OCI-LY1 (cell line): ENCODE results near the gene DPH5.

ENCODE experiments used
- H2AFZ ChIP-seq: fragments of 200-600 bp; sonication (generic), shearing (Covaris generic); 2 replicates; pipeline ENCODE4 v1.6.0; 2014; ENCODE audit warnings: antibody characterized with exemption, mild to moderate bottlenecking, low read length
- H3F3A ChIP-seq: fragments of 200-600 bp; sonication (generic), shearing (Covaris generic); 2 replicates; pipeline ENCODE4 v1.6.0; 2014; ENCODE audit warnings: mild to moderate bottlenecking, antibody characterized with exemption, low read length, moderate library complexity; ENCODE audit not compliant: insufficient read depth
- H3K27ac ChIP-seq: fragments of 200-600 bp; sonication (generic); 2 replicates; pipeline ENCODE4 v1.5.1; 2014; ENCODE audit warnings: low read length, mixed run types, mild to moderate bottlenecking, low read depth; ENCODE audit not compliant: poor library complexity, severe bottlenecking
- H3K27me3 ChIP-seq: fragments of 200-600 bp; sonication (generic); 2 replicates; pipeline ENCODE4 v1.6.0; 2014; ENCODE audit warnings: antibody characterized with exemption, mild to moderate bottlenecking, low read length, moderate library complexity; ENCODE audit not compliant: insufficient read depth
- H3K36me3 ChIP-seq: fragments of 200-600 bp; sonication (generic); 2 replicates; pipeline ENCODE4 v1.6.1; 2014; ENCODE audit warnings: mild to moderate bottlenecking, antibody characterized with exemption, low read length, moderate library complexity, mixed read lengths; ENCODE audit not compliant: insufficient read depth
- H3K4me1 ChIP-seq: fragments of 200-600 bp; sonication (generic); 2 replicates; pipeline ENCODE4 v1.5.1; 2014; ENCODE audit warnings: mild to moderate bottlenecking, low read length, moderate library complexity; ENCODE audit not compliant: insufficient read depth, severe bottlenecking
- H3K4me2 ChIP-seq: fragments of 200-600 bp; sonication (generic), shearing (Covaris generic); 2 replicates; pipeline ENCODE4 v1.6.1; 2014; ENCODE audit warnings: low read length
- H3K4me3 ChIP-seq: fragments of 200-600 bp; sonication (generic); 2 replicates; pipeline ENCODE4 v1.5.1; 2014; ENCODE audit warnings: low read length, low read depth, mild to moderate bottlenecking, mixed read lengths; ENCODE audit not compliant: poor library complexity, severe bottlenecking
- H3K79me2 ChIP-seq: fragments of 200-600 bp; shearing (Covaris generic); 2 replicates; pipeline ENCODE4 v1.6.1; 2016; ENCODE audit warnings: mixed run types, low read length, mixed read lengths; ENCODE audit not compliant: insufficient read depth
- H3K9ac ChIP-seq: fragments of 200-600 bp; sonication (generic), shearing (Covaris generic); 2 replicates; pipeline ENCODE4 v1.6.1; 2014; ENCODE audit warnings: mild to moderate bottlenecking, low read length, mixed read lengths
- H3K9me2 ChIP-seq: fragments of 200-600 bp; sonication (generic), shearing (Covaris generic); 2 replicates; pipeline ENCODE4 v1.6.1; 2014; ENCODE audit warnings: low read depth, mild to moderate bottlenecking, low read length, mixed read lengths
- H3K9me3 ChIP-seq: fragments of 200-600 bp; shearing (Covaris generic); 2 replicates; pipeline ENCODE4 v1.6.1; 2014; ENCODE audit warnings: low read length, mixed read lengths
- H4K20me1 ChIP-seq: fragments of 200-600 bp; sonication (generic), shearing (Covaris generic); 2 replicates; pipeline ENCODE4 v1.6.0; 2016; ENCODE audit warnings: mild to moderate bottlenecking, low read length; ENCODE audit not compliant: insufficient read depth
- EZH2 ChIP-seq: fragments of 200-600 bp; sonication (generic), shearing (Covaris generic); IDR thresholded peaks from 2 replicates; pipeline ENCODE4 v1.8.0; 2017; ENCODE audit warnings: borderline replicate concordance, mixed run types, mild to moderate bottlenecking, antibody characterized with exemption, low read length, moderate library complexity, mixed read lengths
- TF ChIP-seq, protein P1 (sequence below): fragments of 200-600 bp; sonication (generic), shearing (Covaris generic); IDR thresholded peaks from 2 replicates; pipeline ENCODE4 v1.5.1; 2017; ENCODE audit warnings: mild to moderate bottlenecking, antibody characterized with exemption, low read length, moderate library complexity, mixed read lengths

Gene DPH5

DNA sequence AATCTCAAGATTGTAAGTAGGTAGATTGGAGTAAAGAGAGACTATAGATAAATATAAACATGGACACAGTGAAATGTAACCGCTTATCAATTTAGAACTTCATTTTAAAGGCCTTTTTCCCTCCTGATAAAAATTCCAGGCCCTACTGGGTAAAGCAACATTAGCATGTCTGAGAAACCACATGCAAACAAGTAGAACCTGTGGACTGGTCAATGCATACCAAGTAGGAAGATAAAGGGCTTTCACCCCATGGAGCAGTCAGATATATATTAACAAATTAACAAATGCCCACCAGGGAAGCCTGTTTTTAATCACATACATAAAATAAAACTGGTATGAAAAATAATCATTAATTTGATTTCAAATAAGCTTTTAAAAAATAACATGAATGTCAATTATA lies 8.1 kb downstream of the DPH5 start:
- Histone ChIP-seq H3K4me3 (no peak overlapping the region), H2AFZ (no peak overlapping the region), H3K27me3 (no peaks in the 10 kb centered on the region), H3F3A (no peaks in the 10 kb centered on the region), H3K36me3 (peaks cover 73% of the 10 kb centered on the region), H3K9ac (no peak overlapping the region), H3K4me2 (no peak overlapping the region), H3K79me2 (no peaks in the 10 kb centered on the region), H3K27ac (no peak overlapping the region), H4K20me1 (no peaks in the 10 kb centered on the region), H3K9me2 (no peaks in the 10 kb centered on the region), H3K4me1 (no peaks in the 10 kb centered on the region), H3K9me3 (no peaks in the 10 kb centered on the region)
- TF ChIP-seq EZH2: no peak
- TF ChIP-seq, protein P1, sequence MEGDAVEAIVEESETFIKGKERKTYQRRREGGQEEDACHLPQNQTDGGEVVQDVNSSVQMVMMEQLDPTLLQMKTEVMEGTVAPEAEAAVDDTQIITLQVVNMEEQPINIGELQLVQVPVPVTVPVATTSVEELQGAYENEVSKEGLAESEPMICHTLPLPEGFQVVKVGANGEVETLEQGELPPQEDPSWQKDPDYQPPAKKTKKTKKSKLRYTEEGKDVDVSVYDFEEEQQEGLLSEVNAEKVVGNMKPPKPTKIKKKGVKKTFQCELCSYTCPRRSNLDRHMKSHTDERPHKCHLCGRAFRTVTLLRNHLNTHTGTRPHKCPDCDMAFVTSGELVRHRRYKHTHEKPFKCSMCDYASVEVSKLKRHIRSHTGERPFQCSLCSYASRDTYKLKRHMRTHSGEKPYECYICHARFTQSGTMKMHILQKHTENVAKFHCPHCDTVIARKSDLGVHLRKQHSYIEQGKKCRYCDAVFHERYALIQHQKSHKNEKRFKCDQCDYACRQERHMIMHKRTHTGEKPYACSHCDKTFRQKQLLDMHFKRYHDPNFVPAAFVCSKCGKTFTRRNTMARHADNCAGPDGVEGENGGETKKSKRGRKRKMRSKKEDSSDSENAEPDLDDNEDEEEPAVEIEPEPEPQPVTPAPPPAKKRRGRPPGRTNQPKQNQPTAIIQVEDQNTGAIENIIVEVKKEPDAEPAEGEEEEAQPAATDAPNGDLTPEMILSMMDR: no peak

DNA sequence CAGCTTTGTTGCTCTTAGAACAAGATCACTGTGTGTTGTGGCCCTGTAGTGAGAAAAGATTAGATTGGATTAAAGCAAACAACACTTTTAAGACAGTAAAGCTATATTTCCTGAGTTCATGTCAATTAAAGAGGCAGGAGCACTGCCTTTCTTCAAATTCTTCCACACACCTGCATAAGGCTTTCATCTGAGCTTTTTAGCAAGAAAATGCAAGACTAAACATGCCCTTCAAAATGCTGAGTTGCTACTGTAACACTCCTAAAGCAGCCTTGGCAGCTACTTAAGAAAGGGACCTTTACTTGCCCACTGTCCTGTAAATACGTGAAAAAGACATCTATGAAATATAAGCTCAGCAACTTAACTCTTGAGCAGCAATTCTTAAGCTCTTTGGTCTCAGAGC lies 11.8 kb downstream of the DPH5 start:
- Histone ChIP-seq H3K4me1 (no peaks in the 10 kb centered on the region), H2AFZ (no peak overlapping the region), H3K4me2 (no peak overlapping the region), H3K79me2 (no peaks in the 10 kb centered on the region), H3F3A (no peaks in the 10 kb centered on the region), H3K27ac (no peak overlapping the region), H3K9me2 (no peaks in the 10 kb centered on the region), H3K27me3 (no peaks in the 10 kb centered on the region), H4K20me1 (no peaks in the 10 kb centered on the region), H3K36me3 (peaks cover 71% of the 10 kb centered on the region), H3K9me3 (no peaks in the 10 kb centered on the region), H3K9ac (no peak overlapping the region), H3K4me3 (no peak overlapping the region)
- TF ChIP-seq, protein P1: no peak
- no peak for TF ChIP-seq EZH2

DNA sequence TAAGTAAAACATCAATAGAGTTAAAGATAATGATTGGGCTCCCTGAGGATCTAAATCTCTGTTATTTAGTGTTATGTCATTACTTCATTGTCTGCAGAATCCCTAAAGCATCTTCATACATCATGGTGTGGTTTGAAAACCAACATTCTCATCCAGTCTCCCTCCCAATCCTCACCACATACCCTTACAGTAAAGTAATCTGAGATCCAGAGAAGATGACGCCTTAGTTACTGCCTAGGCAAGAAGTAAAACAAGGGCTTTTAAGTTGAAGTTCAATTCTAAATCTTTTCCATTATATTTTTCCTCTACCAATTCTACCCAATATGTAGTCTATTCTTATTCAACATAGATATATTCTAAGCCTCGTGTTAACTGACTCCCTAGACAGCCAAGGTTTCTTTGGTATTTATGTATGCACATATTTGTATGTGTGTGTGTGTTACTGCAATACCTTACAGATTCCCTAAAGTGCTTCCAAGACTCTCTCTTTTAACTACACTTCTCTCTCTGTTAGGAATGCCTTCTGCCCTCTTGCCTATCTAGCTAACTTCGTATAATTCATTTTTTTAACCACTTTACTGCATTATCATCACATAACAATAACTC lies 17.3 kb downstream of the DPH5 start:
- H3K9me2 ChIP-seq: no peaks in the 10 kb centered on the region
- H3F3A ChIP-seq: no peaks in the 10 kb centered on the region; the same call in 1 of the 2 replicates
- H3K36me3 ChIP-seq: peaks cover 47% of the 10 kb centered on the region
- H3K4me3 ChIP-seq: no peak overlapping the region
- no peak for TF ChIP-seq EZH2
- TF ChIP-seq, protein P1: no peak
- H3K79me2 ChIP-seq: no peaks in the 10 kb centered on the region
- H3K27me3 ChIP-seq: no peaks in the 10 kb centered on the region
- H3K9ac ChIP-seq: no peak overlapping the region
- H3K4me2 ChIP-seq: no peak overlapping the region
- H4K20me1 ChIP-seq: no peaks in the 10 kb centered on the region
- no peaks in the 10 kb centered on the region for H3K9me3 ChIP-seq
- no peaks in the 10 kb centered on the region for H3K4me1 ChIP-seq
- no peak overlapping the region for H2AFZ ChIP-seq
- H3K27ac ChIP-seq: no peak overlapping the region
